HepG2 (cell line): ENCODE measurements around the gene FKBP10. TPM values are rescaled to one million over a fixed set of nuclear protein-coding genes. Genes with fewer than 3 reads are reported as not detected.
A peak's percentile ranks its signal among the peaks of the same experiment; 100 is the strongest.

Experiments used
- CCDC6 ChIP-seq: sonication (generic); formaldehyde crosslinking; IDR thresholded peaks from 2 replicates; pipeline ENCODE4 v1.8.1; 2022; ENCODE audit warnings: mild to moderate bottlenecking, missing genetic modification reagents, moderate library complexity
- DMAP1 ChIP-seq: IDR thresholded peaks from 2 replicates; pipeline ENCODE4 v1.6.1; 2016
- EEA1 ChIP-seq: sonication (generic); formaldehyde crosslinking; IDR thresholded peaks from 2 replicates; pipeline ENCODE4 v1.5.1; 2020; ENCODE audit warnings: mild to moderate bottlenecking, missing genetic modification reagents, borderline replicate concordance
- GATAD2A ChIP-seq: IDR thresholded peaks from 2 replicates; pipeline ENCODE4 v1.6.1; 2016
- MAFF ChIP-seq: IDR thresholded peaks from 2 replicates; pipeline ENCODE4 v1.6.1; 2011; ENCODE audit warnings: low read depth, low read length, improper control_type of control experiment
- MAFK ChIP-seq, 2 experiments: IDR thresholded peaks in 1 of 2; conservative IDR thresholded peaks in 1 of 2; 2 replicates each; pipeline ENCODE4 v1.6.1; 2011; ENCODE audit warnings: improper control_type of control experiment in 2 of 2, low read length in 2 of 2
- NFATC3 ChIP-seq: sonication (generic); formaldehyde crosslinking; IDR thresholded peaks from 2 replicates; pipeline ENCODE4 v1.5.1; 2020; ENCODE audit warnings: mild to moderate bottlenecking, missing genetic modification reagents
- PITX1 ChIP-seq: sonication (generic); formaldehyde crosslinking; IDR thresholded peaks from 2 replicates; pipeline ENCODE4 v1.5.1; 2020; ENCODE audit warnings: mild to moderate bottlenecking, missing genetic modification reagents
- RCOR2 ChIP-seq: IDR thresholded peaks from 2 replicates; pipeline ENCODE4 v1.6.1; 2016; ENCODE audit warnings: missing biosample characterization, missing genetic modification reagents
- SOX5 ChIP-seq: IDR thresholded peaks from 2 replicates; pipeline ENCODE4 v1.6.1; 2016; ENCODE audit warnings: borderline replicate concordance
- THAP11 ChIP-seq: IDR thresholded peaks from 2 replicates; pipeline ENCODE4 v1.6.1; 2016; ENCODE audit warnings: missing biosample characterization, missing genetic modification reagents
- XBP1 ChIP-seq: sonication (generic); formaldehyde crosslinking; IDR thresholded peaks from 2 replicates; pipeline ENCODE4 v1.5.0; 2020; ENCODE audit warnings: missing genetic modification reagents
- ZC3H13 ChIP-seq: sonication (generic); formaldehyde crosslinking; IDR thresholded peaks from 2 replicates; pipeline ENCODE4 v1.8.1; 2023; ENCODE audit warnings: mild to moderate bottlenecking, missing genetic modification reagents, moderate library complexity
- ZNF260 ChIP-seq: sonication (generic); formaldehyde crosslinking; IDR thresholded peaks from 2 replicates; pipeline ENCODE4 v1.4.0; 2020; ENCODE audit warnings: missing genetic modification reagents, low read depth, mild to moderate bottlenecking, borderline replicate concordance
- ZNF292 ChIP-seq: sonication (generic); formaldehyde crosslinking; IDR thresholded peaks from 2 replicates; pipeline ENCODE4 v1.8.1; 2022; ENCODE audit warnings: mild to moderate bottlenecking, low read depth, missing genetic modification reagents, borderline replicate concordance
- ZNF660 ChIP-seq: sonication (generic); formaldehyde crosslinking; IDR thresholded peaks from 2 replicates; pipeline ENCODE4 v1.5.1; 2020; ENCODE audit warnings: mild to moderate bottlenecking, low read depth, missing genetic modification reagents, borderline replicate concordance
- ZNF746 ChIP-seq: sonication (generic); formaldehyde crosslinking; IDR thresholded peaks from 2 replicates; pipeline ENCODE4 v1.8.0; 2022; ENCODE audit warnings: mild to moderate bottlenecking, missing genetic modification reagents
- ZNF747 ChIP-seq: sonication (generic); formaldehyde crosslinking; IDR thresholded peaks from 2 replicates; pipeline ENCODE4 v1.8.1; 2023; ENCODE audit warnings: missing genetic modification reagents, mild to moderate bottlenecking, borderline replicate concordance
- ZNF772 ChIP-seq: sonication (generic); formaldehyde crosslinking; IDR thresholded peaks from 2 replicates; pipeline ENCODE4 v1.5.0; 2020; ENCODE audit warnings: mild to moderate bottlenecking, missing genetic modification reagents
- polyA plus RNA-seq, 8 experiments: library from polyadenylated mRNA; depleted of rRNA in 3 of 8; stranded (reverse) in 7 of 8; unstranded in 1 of 8; fragments of >200 nt; fragmentation: Illumina TruSeq in 4 of 8; extraction: Trizol in 4 of 8; gene quantifications; 2 replicates each; pipeline versions ENCODE4 v1.2.1 to v1.2.3, GENCODE V29; 2011 to 2016; ENCODE audit warnings: low read depth in 4 of 8, missing spikeins in 1 of 8, mixed read lengths in 1 of 8; ENCODE audit not compliant: insufficient read depth in 1 of 8
- total RNA-seq, 5 experiments: library from RNA; depleted of rRNA; stranded (reverse); fragments of >200 nt; fragmentation: Illumina TruSeq; extraction: Trizol; gene quantifications; 2 replicates each; pipeline ENCODE4 v1.2.3, GENCODE V29; 2016; ENCODE audit warnings: low read depth in 1 of 5
- TF ChIP-seq, protein P1 (sequence below): sonication (generic); formaldehyde crosslinking; IDR thresholded peaks from 2 replicates; pipeline ENCODE4 v1.5.0; 2020; ENCODE audit warnings: missing genetic modification reagents, mild to moderate bottlenecking, borderline replicate concordance
- TF ChIP-seq, protein P2 (sequence below): sonication (generic); formaldehyde crosslinking; IDR thresholded peaks from 2 replicates; pipeline ENCODE4 v1.5.0; 2020; ENCODE audit warnings: missing genetic modification reagents
- TF ChIP-seq, protein P3 (sequence below): sonication (generic); formaldehyde crosslinking; conservative IDR thresholded peaks from 2 replicates; pipeline ENCODE4 v1.5.0; 2020; ENCODE audit warnings: missing genetic modification reagents
- TF ChIP-seq, protein P4 (sequence below), 2 experiments: sonication (generic) in 1 of 2; formaldehyde crosslinking in 1 of 2; IDR thresholded peaks; 2 replicates each; pipeline versions ENCODE4 v1.4.0 to v1.6.1; 2016 to 2020; ENCODE audit warnings: borderline replicate concordance in 1 of 2, low read depth in 1 of 2, mild to moderate bottlenecking in 1 of 2, missing genetic modification reagents in 1 of 2

FKBP10 gene
- total and polyA plus RNA-seq, 2 of the 13 experiments (the other 11 are each of a cell fraction or from before 2014, with no cell fraction given) = 149 to 573 TPM

DNA sequence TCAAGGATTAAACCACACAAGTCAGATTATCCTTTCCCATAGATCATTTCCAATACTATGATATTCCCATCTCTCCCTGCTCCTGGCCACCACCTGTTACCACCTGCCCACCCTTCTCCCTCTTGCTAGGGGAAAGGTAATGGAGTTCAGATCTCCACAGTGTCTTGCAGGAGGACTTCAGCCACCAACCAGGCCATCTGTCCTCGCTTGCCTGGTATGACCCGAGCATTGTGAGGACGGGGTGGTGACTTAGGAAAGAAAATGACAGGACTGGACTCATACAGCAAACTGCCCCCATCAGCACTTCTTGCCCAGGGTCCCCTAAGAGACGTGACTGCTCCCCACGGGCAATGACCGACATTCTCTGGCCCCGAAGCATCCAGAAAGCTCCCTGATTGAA, 10.8 kb downstream of the FKBP10 start (continued):
- TF ChIP-seq SOX5 (CRISPR knock-in tag) = no peak
- no peak for TF ChIP-seq RCOR2 (CRISPR knock-in tag)
- TF ChIP-seq ZNF292 (CRISPR knock-in tag) = no peak
- peak; percentile 53 to 62 for TF ChIP-seq MAFK (conservative IDR thresholded peaks at IDR 0.05 in 1 of 2, IDR thresholded peaks at IDR 0.05 in 1 of 2; ENCODE audit: low read length in 2 of 2)
- no peak for TF ChIP-seq CCDC6 (CRISPR knock-in tag)
- no peak for TF ChIP-seq ZNF772 (CRISPR knock-in tag)
- TF ChIP-seq MAFF = 0 out of 2 replicates have a peak, but pooled peaks have one; percentile 23
- no peak for TF ChIP-seq XBP1 (CRISPR knock-in tag)
- no peak for TF ChIP-seq ZNF746 (CRISPR knock-in tag)
- no peak for TF ChIP-seq DMAP1 (CRISPR knock-in tag)
- TF ChIP-seq, protein P1, sequence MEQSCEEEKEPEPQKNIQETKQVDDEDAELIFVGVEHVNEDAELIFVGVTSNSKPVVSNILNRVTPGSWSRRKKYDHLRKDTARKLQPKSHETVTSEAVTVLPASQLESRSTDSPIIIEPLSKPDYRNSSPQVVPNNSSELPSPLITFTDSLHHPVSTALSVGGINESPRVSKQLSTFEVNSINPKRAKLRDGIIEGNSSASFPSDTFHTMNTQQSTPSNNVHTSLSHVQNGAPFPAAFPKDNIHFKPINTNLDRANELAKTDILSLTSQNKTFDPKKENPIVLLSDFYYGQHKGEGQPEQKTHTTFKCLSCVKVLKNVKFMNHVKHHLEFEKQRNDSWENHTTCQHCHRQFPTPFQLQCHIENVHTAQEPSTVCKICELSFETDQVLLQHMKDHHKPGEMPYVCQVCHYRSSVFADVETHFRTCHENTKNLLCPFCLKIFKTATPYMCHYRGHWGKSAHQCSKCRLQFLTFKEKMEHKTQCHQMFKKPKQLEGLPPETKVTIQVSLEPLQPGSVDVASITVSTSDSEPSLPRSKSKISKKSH (CRISPR knock-in tag) = no peak
- TF ChIP-seq PITX1 = 0 out of 2 replicates have a peak, but pooled peaks have one; percentile 13
- TF ChIP-seq ZC3H13 (CRISPR knock-in tag) = no peak
- TF ChIP-seq, protein P2, sequence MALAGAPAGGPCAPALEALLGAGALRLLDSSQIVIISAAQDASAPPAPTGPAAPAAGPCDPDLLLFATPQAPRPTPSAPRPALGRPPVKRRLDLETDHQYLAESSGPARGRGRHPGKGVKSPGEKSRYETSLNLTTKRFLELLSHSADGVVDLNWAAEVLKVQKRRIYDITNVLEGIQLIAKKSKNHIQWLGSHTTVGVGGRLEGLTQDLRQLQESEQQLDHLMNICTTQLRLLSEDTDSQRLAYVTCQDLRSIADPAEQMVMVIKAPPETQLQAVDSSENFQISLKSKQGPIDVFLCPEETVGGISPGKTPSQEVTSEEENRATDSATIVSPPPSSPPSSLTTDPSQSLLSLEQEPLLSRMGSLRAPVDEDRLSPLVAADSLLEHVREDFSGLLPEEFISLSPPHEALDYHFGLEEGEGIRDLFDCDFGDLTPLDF (CRISPR knock-in tag) = no peak
- no peak for TF ChIP-seq ZNF260 (CRISPR knock-in tag)
- TF ChIP-seq, protein P3, sequence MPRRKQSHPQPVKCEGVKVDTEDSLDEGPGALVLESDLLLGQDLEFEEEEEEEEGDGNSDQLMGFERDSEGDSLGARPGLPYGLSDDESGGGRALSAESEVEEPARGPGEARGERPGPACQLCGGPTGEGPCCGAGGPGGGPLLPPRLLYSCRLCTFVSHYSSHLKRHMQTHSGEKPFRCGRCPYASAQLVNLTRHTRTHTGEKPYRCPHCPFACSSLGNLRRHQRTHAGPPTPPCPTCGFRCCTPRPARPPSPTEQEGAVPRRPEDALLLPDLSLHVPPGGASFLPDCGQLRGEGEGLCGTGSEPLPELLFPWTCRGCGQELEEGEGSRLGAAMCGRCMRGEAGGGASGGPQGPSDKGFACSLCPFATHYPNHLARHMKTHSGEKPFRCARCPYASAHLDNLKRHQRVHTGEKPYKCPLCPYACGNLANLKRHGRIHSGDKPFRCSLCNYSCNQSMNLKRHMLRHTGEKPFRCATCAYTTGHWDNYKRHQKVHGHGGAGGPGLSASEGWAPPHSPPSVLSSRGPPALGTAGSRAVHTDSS (CRISPR knock-in tag) = no peak
- TF ChIP-seq NFATC3 (CRISPR knock-in tag) = no peak
- no peak for TF ChIP-seq EEA1 (CRISPR knock-in tag)
- TF ChIP-seq THAP11 (CRISPR knock-in tag) = no peak
- TF ChIP-seq, protein P4, sequence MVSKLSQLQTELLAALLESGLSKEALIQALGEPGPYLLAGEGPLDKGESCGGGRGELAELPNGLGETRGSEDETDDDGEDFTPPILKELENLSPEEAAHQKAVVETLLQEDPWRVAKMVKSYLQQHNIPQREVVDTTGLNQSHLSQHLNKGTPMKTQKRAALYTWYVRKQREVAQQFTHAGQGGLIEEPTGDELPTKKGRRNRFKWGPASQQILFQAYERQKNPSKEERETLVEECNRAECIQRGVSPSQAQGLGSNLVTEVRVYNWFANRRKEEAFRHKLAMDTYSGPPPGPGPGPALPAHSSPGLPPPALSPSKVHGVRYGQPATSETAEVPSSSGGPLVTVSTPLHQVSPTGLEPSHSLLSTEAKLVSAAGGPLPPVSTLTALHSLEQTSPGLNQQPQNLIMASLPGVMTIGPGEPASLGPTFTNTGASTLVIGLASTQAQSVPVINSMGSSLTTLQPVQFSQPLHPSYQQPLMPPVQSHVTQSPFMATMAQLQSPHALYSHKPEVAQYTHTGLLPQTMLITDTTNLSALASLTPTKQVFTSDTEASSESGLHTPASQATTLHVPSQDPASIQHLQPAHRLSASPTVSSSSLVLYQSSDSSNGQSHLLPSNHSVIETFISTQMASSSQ (IDR thresholded peaks at IDR 0.05; ENCODE audit: low read depth) = no peak
- TF ChIP-seq, protein P4 (CRISPR knock-in tag; IDR thresholded peaks at IDR 0.05; ENCODE audit: borderline replicate concordance) = no peak
- TF ChIP-seq ZNF660 (CRISPR knock-in tag) = no peak
- no peak for TF ChIP-seq GATAD2A (CRISPR knock-in tag)
- TF ChIP-seq ZNF747 = peak; percentile 36; the same call in 1 of the 2 replicates
